HS-5 (cell line): ENCODE results near the gene EIF4E2.
A peak's percentile ranks its signal among the peaks of the same experiment; 100 is the strongest.

Experiments
- DNase-seq: peaks from one replicate; pipeline ENCODE4 v3.0.0-alpha.2; 2012; ENCODE audit warnings: low read depth

Gene EIF4E2

DNA sequence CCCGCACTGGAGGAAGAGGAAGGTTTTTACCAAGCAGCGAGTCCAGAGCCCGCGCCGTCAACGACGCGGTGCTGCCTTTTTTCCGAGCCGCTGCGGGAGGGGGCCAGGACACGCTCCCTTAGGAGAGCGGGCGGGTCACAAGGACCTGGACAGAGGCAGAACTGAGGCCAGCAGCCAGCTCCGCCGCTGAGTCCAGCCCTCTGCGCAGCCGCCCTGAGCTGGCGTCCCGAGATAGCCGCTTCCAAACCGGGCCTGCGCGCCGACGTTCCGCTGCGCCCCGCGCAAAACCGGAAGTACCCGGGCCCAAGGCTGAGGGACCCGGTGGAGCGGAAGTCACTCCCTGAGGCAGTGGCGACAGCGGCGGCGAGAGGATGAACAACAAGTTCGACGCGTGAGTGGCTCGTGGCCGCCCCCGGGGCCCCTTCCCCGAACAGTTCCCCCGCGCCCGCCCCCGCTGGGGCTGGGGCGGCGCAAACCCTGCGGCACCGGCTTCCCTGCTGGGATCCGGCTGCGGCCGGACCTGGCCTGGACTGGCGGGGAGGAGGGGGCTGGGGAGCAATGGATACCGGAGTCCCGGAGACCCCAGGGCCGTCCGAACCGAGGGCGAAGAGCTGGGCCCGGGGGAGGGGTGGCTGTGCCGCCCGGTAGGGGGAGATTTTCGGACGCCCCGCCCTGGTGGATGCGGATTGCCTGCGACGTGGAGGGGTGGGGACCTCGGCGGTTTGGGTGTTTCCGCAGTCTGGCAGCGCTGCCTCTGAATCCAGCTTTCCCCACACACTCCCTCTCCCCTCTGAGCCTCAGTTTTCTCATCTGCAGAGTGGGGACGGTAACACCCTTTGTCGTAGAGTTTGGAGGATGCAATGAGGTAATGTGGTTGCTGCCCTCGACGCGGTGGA lies at the start of gene EIF4E2, which contains the start of gene TIGD1:
Gene EIF4E2, plus strand, starts transcription at position 336 of the 896 bp plus-strand sequence. Its CDS starts 36 bp downstream, at position 372.
Gene TIGD1, minus strand, starts transcription at position 204 of the 896 bp plus-strand sequence. CDS start 675 bp downstream, outside the sequence.
- peak; percentile 76 for DNase-seq

DNA sequence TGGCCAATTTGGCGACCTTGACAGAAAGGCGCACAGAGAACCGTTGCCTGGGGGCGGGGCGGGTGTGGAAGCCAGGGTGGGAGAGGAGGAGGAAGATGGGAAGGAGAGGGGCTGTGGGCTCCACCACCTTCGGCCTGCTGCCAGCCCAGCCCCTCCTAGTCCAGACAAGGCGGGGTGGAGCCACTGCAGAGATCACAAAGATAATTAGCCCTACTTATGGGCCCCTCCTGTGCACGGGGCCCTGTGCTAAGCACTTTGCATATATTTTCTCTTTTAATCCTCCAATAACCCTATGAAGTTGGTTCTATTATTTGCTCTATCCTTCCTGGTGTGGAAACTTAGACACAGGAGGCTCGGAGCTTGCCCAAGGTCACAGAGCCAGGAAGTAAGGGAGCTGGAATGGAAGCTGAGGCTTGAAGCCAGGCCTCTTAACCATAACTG lies 49.1 kb upstream of the EIF4E2 start:
- no peak for DNase-seq

DNA sequence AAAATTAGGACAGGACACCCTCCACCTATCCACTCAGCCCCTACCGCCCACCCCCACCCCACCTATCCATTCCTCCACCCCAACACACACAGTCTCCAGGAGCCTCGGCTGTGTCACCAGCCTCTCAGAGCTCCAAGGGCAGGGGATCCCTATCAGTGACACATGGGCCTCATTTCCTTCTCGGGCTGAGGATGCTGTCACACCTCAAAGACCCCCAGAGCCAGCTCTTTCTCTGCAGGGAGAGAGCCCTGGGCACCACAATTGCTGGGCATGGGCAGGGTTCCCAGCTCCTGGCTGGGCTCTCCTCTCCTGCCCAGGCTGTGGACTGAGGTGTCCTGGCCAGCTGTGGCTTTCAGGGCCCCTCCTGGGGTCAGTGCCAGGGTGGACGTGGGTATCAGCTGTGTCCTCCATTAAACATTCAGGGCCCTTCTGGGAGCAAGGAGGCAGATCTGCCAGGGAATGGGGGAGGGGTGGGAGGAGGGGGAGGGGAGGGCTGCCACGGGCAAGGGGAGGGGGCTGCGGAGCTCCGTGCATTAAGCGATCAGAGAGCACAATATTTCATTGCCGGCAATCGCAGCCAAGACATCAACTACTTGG lies 48.6 kb upstream of the EIF4E2 start:
- no peak for DNase-seq

DNA sequence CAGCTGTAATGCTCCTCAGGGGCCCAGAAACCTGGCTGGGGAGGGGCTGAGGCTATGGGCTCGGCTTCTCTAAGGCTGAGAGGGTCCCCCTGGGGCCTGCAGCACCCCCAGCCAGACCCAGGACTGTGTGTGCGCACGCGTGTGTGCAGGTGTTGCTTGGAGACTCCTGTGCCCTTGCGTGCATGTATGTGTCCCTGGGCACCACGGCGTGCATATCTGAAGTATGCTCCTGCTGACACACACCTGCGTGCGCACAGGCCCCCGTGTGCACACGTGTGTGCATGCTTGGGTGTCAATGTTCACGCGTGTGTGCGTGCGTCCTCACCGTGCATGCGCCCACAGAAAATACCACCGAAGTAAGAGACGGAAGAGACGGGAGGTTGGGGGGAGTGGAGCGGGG lies 48.0 kb upstream of the EIF4E2 start:
- DNase-seq: no peak

- DNase-seq: no peak
Measured at GRCh38 chr2:232502911-232503808, 47.3 kb upstream of the EIF4E2 start.

DNA sequence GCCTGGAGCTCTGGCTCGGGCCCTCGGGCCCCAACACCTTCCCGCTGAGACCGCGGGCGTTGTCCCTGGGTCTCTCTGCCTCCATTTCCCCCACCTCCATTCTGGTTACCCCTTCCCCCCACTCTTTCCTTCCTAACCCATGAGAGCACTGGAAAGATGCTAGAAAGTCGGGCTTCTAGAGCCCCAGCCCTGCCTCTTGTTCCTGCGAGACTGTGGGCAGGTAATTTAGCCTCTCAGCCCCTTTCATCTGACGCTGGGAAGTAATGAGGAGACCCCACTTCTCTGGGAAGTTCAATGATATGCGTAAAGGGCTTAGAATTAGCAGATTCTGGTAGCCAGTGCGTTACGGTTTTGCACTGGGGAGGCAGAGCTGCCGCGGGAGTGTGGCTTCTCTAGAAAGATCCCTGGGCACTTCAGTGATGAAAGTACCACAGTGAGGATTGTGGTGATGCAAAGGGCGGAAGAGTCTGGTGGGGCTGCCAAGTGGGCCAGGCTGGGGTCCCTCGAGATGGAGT lies 46.6 kb upstream of the EIF4E2 start:
- no peak for DNase-seq

DNA sequence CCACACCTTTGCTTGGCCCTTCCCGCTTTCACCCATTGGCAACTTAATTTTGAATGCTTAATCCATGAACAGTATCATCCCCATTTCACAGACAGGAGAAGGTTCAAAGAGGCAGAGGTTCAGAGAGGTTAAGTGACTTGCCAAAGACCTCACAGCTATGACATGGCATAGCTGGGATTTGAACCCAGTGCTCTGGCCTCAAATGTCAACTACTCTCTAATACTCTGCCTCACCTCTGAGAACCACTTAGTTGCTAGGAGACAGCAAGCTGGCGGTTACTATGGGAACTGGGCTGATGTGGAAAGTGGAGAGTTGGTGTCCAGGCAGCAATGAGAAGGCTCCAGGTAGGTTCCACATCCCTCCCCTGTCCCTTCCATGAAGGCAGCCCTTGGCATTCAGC lies 46.1 kb upstream of the EIF4E2 start:
- DNase-seq: no peak

GRCh38 chr2:232505856-232506255 lies 44.6 kb upstream of the EIF4E2 start:
- no peak for DNase-seq

DNA sequence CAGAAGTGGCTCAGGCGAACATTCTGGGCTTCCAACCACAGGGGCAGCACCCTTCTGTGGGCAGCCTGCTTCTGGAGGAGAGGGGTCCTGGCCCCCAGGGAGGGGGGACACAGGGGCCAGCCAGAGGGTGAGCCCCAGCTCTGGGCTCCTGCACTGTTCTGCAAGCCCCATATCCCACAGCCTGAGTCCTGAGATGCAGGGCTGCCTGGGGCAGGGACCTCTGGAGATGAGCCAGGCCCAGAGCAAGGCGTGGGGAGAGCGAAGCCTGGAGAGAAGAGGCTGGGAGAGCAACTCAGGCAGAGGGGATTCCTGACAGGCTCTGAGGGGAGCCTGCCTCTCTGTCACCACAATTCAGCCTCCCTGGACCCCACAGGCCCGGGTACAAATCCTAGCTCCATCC lies 43.8 kb upstream of the EIF4E2 start:
- no peak for DNase-seq

GRCh38 chr2:232508251-232508650 lies 42.2 kb upstream of the EIF4E2 start:
- no peak for DNase-seq

GRCh38 chr2:232511336-232511890 lies 39.1 kb upstream of the EIF4E2 start:
- no peak for DNase-seq

DNA sequence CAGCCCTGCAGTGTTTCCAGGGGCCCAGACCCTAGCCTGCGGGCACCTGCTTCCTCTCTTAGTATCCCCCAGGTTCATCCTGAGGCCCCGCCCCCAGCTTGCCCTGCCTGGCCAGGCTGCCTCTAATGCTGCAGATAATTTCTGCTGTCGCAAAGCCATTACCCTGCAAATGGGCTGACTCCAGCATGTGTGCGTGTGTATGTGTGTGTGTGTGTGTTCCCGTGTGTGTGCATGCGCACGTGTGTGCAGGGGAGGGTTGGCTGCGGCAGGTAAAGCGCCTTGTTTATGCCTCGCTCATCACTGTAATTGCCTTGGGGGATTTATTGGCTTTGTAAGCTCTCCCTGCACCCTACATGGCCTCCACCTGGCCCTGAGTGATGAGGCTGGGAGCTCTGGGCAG lies 37.9 kb upstream of the EIF4E2 start:
- no peak for DNase-seq

GRCh38 chr2:232513353-232513752 lies 37.1 kb upstream of the EIF4E2 start:
- no peak for DNase-seq

- no peak for DNase-seq
Measured at GRCh38 chr2:232515639-232516038, 34.9 kb upstream of the EIF4E2 start.

GRCh38 chr2:232516551-232516950 lies 33.9 kb upstream of the EIF4E2 start:
- DNase-seq: no peak

DNA sequence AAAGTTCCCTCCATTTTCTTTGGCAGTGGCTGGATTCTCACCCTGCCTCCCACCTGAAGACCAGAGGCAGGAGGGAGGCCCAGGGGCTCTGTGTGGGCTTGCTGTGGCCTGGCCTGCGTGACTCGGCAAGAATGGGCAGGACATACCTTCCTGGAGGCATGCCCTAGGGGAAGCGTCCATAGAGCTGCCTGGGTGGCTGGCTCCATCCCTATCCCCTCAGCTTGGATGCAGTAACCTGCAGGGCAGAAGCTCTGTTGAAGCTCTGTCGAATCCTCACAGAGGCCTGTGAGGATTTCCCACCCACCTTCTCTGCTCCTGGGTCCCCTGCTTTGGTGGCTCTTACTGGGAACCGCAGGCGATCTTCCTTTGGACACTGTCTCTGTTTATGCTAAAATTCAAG lies 31.6 kb upstream of the EIF4E2 start:
- DNase-seq: no peak

GRCh38 chr2:232519581-232520438 lies 30.7 kb upstream of the EIF4E2 start, which contains the start of gene PRSS56:
Gene PRSS56, plus strand, starts transcription at chr2:232520388. Its CDS starts 211 bp downstream, at chr2:232520599.
- no peak for DNase-seq

GRCh38 chr2:232520489-232520888 lies 30.0 kb upstream of the EIF4E2 start:
- DNase-seq: no peak

- no peak for DNase-seq
Measured at GRCh38 chr2:232521098-232521497, 29.4 kb upstream of the EIF4E2 start.

- no peak for DNase-seq
Measured at GRCh38 chr2:232521959-232522622, 28.4 kb upstream of the EIF4E2 start.
